Upper lobe of left lung (tissue), 4 donors: ENCODE data around the gene IRAK1.

Experiments
- CTCF ChIP-seq, 6 experiments: fragments of 450-650 bp in 4 of 6; fragments of 200-600 bp in 2 of 6; sonication (generic) in 2 of 6; IDR thresholded peaks; one replicate each; pipeline ENCODE4 v1.5.1; 2016 to 2019; ENCODE audit warnings: antibody characterized with exemption in 6 of 6
- EP300 ChIP-seq, 4 donors: sonication (generic); formaldehyde crosslinking; IDR thresholded peaks; one replicate each; pipeline ENCODE4 v1.5.1; 2017; ENCODE audit warnings: antibody characterized with exemption in 4 of 4, control low read depth in 2 of 4
- POLR2A ChIP-seq, 4 donors: fragments of 450-650 bp; IDR thresholded peaks; one replicate each; pipeline ENCODE4 v1.5.1; 2016 to 2017; ENCODE audit warnings: antibody characterized with exemption in 4 of 4, mild to moderate bottlenecking in 2 of 4
- POLR2AphosphoS5 ChIP-seq, 2 donors: sonication (generic); formaldehyde crosslinking; IDR thresholded peaks; one replicate each; pipeline ENCODE4 v1.5.1; 2017; ENCODE audit warnings: antibody characterized with exemption in 2 of 2

GRCh38 chrX:153965406-153965805 lies 54.3 kb downstream of the IRAK1 start:
- TF ChIP-seq CTCF (IDR thresholded peaks at IDR 0.05) (no peak), POLR2A (IDR thresholded peaks at IDR 0.05) (no peak), POLR2AphosphoS5 (IDR thresholded peaks at IDR 0.05) (no peak), EP300 (IDR thresholded peaks at IDR 0.05) (no peak)
